Measurements from ENCODE around the gene RAC3. TPM values are rescaled to one million over a fixed set of nuclear protein-coding genes. Genes with fewer than 3 reads are reported as not detected.

RAC3 gene
- 24.8 and 42.0 TPM in 2 replicates for total RNA-seq (2021)
- percentile 45 among the genes with signal in this experiment for Bru-seq, nascent RNA
- BruChase-seq, experiment 1, labeled RNA remaining after a 2-hour chase, result percentile 58 among the genes with signal in this experiment
- BruChase-seq, experiment 2, labeled RNA remaining after a 6-hour chase, result percentile 66 among the genes with signal in this experiment
- long read RNA-seq, partial matches to known transcripts, result 0 of 1 reads
- long read RNA-seq, other reads (novel, unspliced or antisense), result 1 of 1 reads

DNA sequence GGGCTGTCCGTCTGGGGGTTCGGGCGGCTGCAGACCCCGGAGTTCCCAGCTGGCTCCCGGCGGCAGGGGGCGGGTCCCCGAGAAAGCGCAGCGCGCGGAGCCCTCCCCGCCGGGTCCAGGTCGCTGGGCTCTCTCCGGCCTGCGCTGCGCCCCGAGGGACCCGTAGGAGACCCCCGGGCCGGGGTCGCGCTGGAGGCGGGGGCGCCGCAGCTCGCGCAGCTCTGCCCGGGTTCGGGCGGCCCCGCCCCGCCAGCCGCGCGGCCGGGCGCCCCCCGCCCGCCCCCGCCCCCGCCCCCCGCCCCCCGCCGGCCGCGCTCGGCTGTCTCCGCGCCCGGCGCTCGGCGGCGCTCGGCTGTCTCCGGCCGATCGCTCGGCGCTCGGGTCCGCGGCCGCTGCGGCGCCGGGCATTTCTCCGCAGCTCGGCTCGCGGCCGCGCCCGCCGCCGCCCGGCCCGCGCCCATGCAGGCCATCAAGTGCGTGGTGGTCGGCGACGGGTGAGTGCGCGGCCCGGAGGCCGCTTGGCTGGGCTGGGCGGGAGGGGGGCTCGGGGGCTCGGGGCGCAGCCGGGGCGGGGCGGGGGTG is at the start of gene RAC3:
Gene RAC3, plus strand, starts transcription at position 376 of the 582 bp plus-strand sequence. Its CDS starts 84 bp downstream, at position 460.
- intact Hi-C loops (cut with micrococcal nuclease; ENCODE audit: unreplicated experiment), result loop anchor here (5.0 kb wide), 1 partner anchor 121 kb away; no protein-coding TSS in a partner anchor
- CTCF ChIA-PET, result interaction anchor here (1.3 to 1.6 kb wide), 2 partner anchors 9 to 123 kb away, joined by 7 to 19 read pairs; no protein-coding TSS in a partner anchor

DNA sequence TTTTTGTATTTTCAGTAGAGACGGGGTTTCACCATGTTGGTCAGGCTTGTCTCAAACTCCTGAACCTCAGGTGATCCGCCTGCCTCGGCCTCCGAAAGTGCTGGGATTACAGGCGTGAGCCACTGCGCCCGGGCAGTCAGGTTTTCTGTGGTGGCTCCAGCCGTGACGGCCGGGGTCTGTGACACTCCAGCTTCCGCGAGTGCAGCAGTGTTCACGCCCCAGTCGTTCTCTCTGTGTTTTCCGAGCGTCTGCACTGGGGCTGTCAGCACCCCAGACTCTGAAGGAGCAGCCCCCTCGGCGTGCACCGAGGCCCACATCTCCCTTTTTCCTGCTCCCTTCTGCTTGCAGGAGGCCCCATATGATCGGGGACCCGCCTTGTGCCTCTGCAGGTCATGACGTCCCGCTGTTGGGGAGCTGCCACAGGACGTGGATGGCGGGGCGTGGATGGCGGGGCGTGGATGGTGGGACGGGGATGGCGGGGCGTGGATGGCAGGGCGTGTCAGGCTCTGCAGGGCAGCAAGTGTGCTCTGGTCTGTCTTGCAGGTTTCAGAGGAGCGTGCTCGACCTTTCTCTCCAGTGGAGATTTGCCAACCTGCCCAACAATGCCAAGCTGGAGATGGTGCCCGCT is 48.4 kb upstream of the RAC3 start:
- no peaks in the 10 kb centered on the region for H3K27me3 ChIP-seq (replicated peaks; ENCODE audit: insufficient read depth, low read depth, low read length, poor library complexity)
- peaks cover 5% of the 10 kb centered on the region for H3K4me1 ChIP-seq (ENCODE audit: insufficient read depth, low read length, poor library complexity, severe bottlenecking)
- H3K4me3 ChIP-seq (ENCODE audit: low read depth, low read length, poor library complexity, severe bottlenecking), result no peak overlapping the region
- no peaks in the 10 kb centered on the region for H3K36me3 ChIP-seq (ENCODE audit: insufficient read depth, low read length, poor library complexity, severe bottlenecking)
- no peak for DNase-seq (ENCODE audit: low spot score)
- intact Hi-C loops (cut with micrococcal nuclease; ENCODE audit: unreplicated experiment), result no loop called here
- no TSS peak for BruUV-seq (replicated peaks)
- no peak overlapping the region for H3K27ac ChIP-seq (ENCODE audit: low read depth, low read length, poor library complexity, severe bottlenecking)
- POLR2A ChIA-PET (ENCODE audit: low non-redundant PET), result no interaction called here
- TF ChIP-seq, protein P1, sequence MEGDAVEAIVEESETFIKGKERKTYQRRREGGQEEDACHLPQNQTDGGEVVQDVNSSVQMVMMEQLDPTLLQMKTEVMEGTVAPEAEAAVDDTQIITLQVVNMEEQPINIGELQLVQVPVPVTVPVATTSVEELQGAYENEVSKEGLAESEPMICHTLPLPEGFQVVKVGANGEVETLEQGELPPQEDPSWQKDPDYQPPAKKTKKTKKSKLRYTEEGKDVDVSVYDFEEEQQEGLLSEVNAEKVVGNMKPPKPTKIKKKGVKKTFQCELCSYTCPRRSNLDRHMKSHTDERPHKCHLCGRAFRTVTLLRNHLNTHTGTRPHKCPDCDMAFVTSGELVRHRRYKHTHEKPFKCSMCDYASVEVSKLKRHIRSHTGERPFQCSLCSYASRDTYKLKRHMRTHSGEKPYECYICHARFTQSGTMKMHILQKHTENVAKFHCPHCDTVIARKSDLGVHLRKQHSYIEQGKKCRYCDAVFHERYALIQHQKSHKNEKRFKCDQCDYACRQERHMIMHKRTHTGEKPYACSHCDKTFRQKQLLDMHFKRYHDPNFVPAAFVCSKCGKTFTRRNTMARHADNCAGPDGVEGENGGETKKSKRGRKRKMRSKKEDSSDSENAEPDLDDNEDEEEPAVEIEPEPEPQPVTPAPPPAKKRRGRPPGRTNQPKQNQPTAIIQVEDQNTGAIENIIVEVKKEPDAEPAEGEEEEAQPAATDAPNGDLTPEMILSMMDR (conservative IDR thresholded peaks at IDR 0.05; ENCODE audit: low read depth, low read length), result no peak
- TF ChIP-seq EZH2 (IDR thresholded peaks at IDR 0.05; ENCODE audit: borderline replicate concordance, low read depth, low read length, poor library complexity, severe bottlenecking), result no peak
- no peaks in the 10 kb centered on the region for H3K9me3 ChIP-seq (ENCODE audit: low read depth, low read length, poor library complexity, severe bottlenecking)
- CTCF ChIA-PET, result no interaction called here

More for the DNA sequence above, at the start of gene RAC3:
- Histone ChIP-seq H3K27me3 (replicated peaks; ENCODE audit: insufficient read depth, low read depth, low read length, poor library complexity) (no peaks in the 10 kb centered on the region), H3K36me3 (ENCODE audit: insufficient read depth, low read length, poor library complexity, severe bottlenecking) (peaks cover 5% of the 10 kb centered on the region), H3K9me3 (ENCODE audit: low read depth, low read length, poor library complexity, severe bottlenecking) (no peaks in the 10 kb centered on the region), H3K4me1 (ENCODE audit: insufficient read depth, low read length, poor library complexity, severe bottlenecking) (peaks cover 7% of the 10 kb centered on the region), H3K27ac (ENCODE audit: low read depth, low read length, poor library complexity, severe bottlenecking) (peak within 1 kb of the TSS; percentile 62), H3K4me3 (ENCODE audit: low read depth, low read length, poor library complexity, severe bottlenecking) (peak within 1 kb of the TSS; percentile 67)
- TF ChIP-seq, protein P1 (conservative IDR thresholded peaks at IDR 0.05; ENCODE audit: low read depth, low read length), result no peak
- no peak for TF ChIP-seq EZH2 (IDR thresholded peaks at IDR 0.05; ENCODE audit: borderline replicate concordance, low read depth, low read length, poor library complexity, severe bottlenecking)
- BruUV-seq (replicated peaks), result no TSS peak
- peak; percentile 70 for DNase-seq (ENCODE audit: low spot score)
- POLR2A ChIA-PET (ENCODE audit: low non-redundant PET), result no interaction called here

DNA sequence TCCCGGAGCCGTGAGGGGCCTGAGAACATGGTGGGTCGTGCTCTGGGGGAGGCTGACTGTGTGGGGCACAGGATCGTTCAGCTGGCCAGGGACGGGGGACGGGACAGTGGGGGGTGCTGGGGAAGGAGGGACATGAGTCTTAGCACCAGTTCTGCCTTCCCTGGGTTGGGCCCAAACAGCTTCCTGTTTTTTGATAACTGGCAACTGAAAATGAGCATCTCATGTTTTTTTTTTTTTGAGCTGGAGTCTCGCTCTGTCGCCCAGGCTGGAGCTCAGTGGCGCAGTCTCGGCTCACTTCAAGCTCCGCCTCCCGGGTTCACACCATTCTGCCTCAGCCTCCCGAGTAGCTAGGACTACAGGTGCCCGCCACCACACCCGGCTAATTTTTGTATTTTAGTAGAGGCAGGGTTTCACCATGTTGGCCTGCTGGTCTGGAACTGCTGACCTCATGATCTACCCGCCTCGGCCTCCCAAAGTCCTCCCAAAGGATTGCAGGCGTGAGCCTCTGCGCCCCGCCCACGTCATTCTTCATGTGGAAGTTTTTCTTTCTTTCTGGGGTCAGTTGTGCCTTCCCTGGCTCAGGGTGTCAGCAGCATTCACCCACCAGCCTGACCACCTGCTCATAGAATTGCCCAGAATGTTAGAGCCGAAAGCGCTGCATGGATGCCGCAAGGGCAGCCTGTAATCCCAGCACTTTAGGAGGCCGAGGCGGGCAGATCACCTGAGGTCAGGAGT is 47.7 kb upstream of the RAC3 start:
- no peaks in the 10 kb centered on the region for H3K36me3 ChIP-seq (ENCODE audit: insufficient read depth, low read length, poor library complexity, severe bottlenecking)
- TF ChIP-seq, protein P1 (conservative IDR thresholded peaks at IDR 0.05; ENCODE audit: low read depth, low read length), result no peak
- TF ChIP-seq EZH2 (IDR thresholded peaks at IDR 0.05; ENCODE audit: borderline replicate concordance, low read depth, low read length, poor library complexity, severe bottlenecking), result no peak
- CTCF ChIA-PET, result no interaction called here
- H3K4me1 ChIP-seq (ENCODE audit: insufficient read depth, low read length, poor library complexity, severe bottlenecking), result peaks cover 2% of the 10 kb centered on the region
- no peak overlapping the region for H3K27ac ChIP-seq (ENCODE audit: low read depth, low read length, poor library complexity, severe bottlenecking)
- DNase-seq (ENCODE audit: low spot score), result no peak
- POLR2A ChIA-PET (ENCODE audit: low non-redundant PET), result interaction anchor here (0.6 kb wide), 1 partner anchor 315 kb away, joined by 4 read pairs; no protein-coding TSS in a partner anchor
- intact Hi-C loops (cut with micrococcal nuclease; ENCODE audit: unreplicated experiment), result no loop called here
- no peaks in the 10 kb centered on the region for H3K27me3 ChIP-seq (replicated peaks; ENCODE audit: insufficient read depth, low read depth, low read length, poor library complexity)
- no TSS peak for BruUV-seq (replicated peaks)
- no peak overlapping the region for H3K4me3 ChIP-seq (ENCODE audit: low read depth, low read length, poor library complexity, severe bottlenecking)
- H3K9me3 ChIP-seq (ENCODE audit: low read depth, low read length, poor library complexity, severe bottlenecking), result no peaks in the 10 kb centered on the region
